Stomach (tissue), 4 donors: ENCODE data around the gene RIMBP2.

Experiments
- POLR2A ChIP-seq, 4 donors: fragments of 450-650 bp; IDR thresholded peaks; one replicate each; pipeline ENCODE4 v1.6.1; 2016; ENCODE audit warnings: antibody characterized with exemption in 4 of 4, control low read depth in 2 of 4, mild to moderate bottlenecking in 1 of 4, moderate library complexity in 1 of 4
- POLR2AphosphoS5 ChIP-seq, 3 donors: sonication (generic); formaldehyde crosslinking; IDR thresholded peaks; one replicate each; pipeline ENCODE4 v1.6.1; 2016; ENCODE audit warnings: antibody characterized with exemption in 3 of 3
- TF ChIP-seq, protein P1 (sequence below), 7 experiments: fragments of 450-650 bp in 4 of 7; fragments of 200-600 bp in 3 of 7; sonication (generic) in 3 of 7; IDR thresholded peaks; one replicate each; pipeline ENCODE4 v1.5.1; 2016 to 2019; ENCODE audit warnings: antibody characterized with exemption in 7 of 7, control low read depth in 2 of 7, mild to moderate bottlenecking in 1 of 7

DNA sequence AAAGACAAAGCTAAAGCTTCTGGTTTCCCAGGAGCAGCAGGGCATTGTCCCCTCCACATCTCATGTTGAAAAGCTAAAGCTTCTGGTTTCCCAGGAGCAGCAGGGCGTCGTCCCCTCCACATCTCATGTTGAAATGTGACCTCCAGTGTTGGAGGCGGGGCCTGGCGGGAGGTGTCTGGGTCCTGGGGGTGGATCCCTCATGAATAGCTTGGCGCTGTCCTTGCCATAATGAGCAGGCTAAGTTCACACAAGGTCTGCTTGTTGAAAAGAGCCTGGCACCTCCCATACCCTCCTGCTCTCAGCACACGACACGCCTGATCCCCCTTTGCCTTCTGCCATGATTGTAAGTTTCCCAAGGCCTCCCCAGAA lies 254.7 kb downstream of the RIMBP2 start:
- TF ChIP-seq POLR2A (IDR thresholded peaks at IDR 0.05) = no peak
- TF ChIP-seq POLR2AphosphoS5 (IDR thresholded peaks at IDR 0.05) = no peak
- TF ChIP-seq, protein P1, sequence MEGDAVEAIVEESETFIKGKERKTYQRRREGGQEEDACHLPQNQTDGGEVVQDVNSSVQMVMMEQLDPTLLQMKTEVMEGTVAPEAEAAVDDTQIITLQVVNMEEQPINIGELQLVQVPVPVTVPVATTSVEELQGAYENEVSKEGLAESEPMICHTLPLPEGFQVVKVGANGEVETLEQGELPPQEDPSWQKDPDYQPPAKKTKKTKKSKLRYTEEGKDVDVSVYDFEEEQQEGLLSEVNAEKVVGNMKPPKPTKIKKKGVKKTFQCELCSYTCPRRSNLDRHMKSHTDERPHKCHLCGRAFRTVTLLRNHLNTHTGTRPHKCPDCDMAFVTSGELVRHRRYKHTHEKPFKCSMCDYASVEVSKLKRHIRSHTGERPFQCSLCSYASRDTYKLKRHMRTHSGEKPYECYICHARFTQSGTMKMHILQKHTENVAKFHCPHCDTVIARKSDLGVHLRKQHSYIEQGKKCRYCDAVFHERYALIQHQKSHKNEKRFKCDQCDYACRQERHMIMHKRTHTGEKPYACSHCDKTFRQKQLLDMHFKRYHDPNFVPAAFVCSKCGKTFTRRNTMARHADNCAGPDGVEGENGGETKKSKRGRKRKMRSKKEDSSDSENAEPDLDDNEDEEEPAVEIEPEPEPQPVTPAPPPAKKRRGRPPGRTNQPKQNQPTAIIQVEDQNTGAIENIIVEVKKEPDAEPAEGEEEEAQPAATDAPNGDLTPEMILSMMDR (IDR thresholded peaks at IDR 0.05) = no peak
